ENCODE data around the gene SH2D4B.

SH2D4B gene

GRCh38 chr10:80672613-80673012, 134.9 kb downstream of the SH2D4B start:
- no peak for ATAC-seq

GRCh38 chr10:80674809-80675208, 137.1 kb downstream of the SH2D4B start:
- no peak for ATAC-seq
- TF ChIP-seq ZNF8 (CRISPR knock-in tag; IDR thresholded peaks at IDR 0.05) (no peak), CSDC2 (CRISPR knock-in tag; IDR thresholded peaks at IDR 0.05) (no peak), OSR1 (CRISPR knock-in tag; IDR thresholded peaks at IDR 0.05) (no peak), ZFP30 (CRISPR knock-in tag; IDR thresholded peaks at IDR 0.05) (no peak), GLIS3 (CRISPR knock-in tag; IDR thresholded peaks at IDR 0.05) (no peak), ARNTL (CRISPR knock-in tag; IDR thresholded peaks at IDR 0.05; ENCODE audit: borderline replicate concordance, low read depth) (no peak), POU6F1 (CRISPR knock-in tag; IDR thresholded peaks at IDR 0.05; ENCODE audit: borderline replicate concordance, low read depth) (no peak), ZFP3 (CRISPR knock-in tag; IDR thresholded peaks at IDR 0.05) (no peak), RARB (CRISPR knock-in tag; IDR thresholded peaks at IDR 0.05) (no peak), TSHZ2 (CRISPR knock-in tag; IDR thresholded peaks at IDR 0.05) (no peak), SNAI2 (CRISPR knock-in tag; IDR thresholded peaks at IDR 0.05) (no peak), BACH2 (CRISPR knock-in tag; IDR thresholded peaks at IDR 0.05; ENCODE audit: borderline replicate concordance) (no peak), ESRRG (CRISPR knock-in tag; IDR thresholded peaks at IDR 0.05) (no peak), ZNF565 (CRISPR knock-in tag; conservative IDR thresholded peaks at IDR 0.05; ENCODE audit: low read depth) (no peak), ISL1 (CRISPR knock-in tag; IDR thresholded peaks at IDR 0.05) (no peak), TCF4 (CRISPR knock-in tag; IDR thresholded peaks at IDR 0.05; ENCODE audit: borderline replicate concordance) (no peak), PPARA (CRISPR knock-in tag; IDR thresholded peaks at IDR 0.05; ENCODE audit: borderline replicate concordance) (no peak), CREB5 (CRISPR knock-in tag; IDR thresholded peaks at IDR 0.05; ENCODE audit: low read depth) (no peak)
- TF ChIP-seq, protein P1, sequence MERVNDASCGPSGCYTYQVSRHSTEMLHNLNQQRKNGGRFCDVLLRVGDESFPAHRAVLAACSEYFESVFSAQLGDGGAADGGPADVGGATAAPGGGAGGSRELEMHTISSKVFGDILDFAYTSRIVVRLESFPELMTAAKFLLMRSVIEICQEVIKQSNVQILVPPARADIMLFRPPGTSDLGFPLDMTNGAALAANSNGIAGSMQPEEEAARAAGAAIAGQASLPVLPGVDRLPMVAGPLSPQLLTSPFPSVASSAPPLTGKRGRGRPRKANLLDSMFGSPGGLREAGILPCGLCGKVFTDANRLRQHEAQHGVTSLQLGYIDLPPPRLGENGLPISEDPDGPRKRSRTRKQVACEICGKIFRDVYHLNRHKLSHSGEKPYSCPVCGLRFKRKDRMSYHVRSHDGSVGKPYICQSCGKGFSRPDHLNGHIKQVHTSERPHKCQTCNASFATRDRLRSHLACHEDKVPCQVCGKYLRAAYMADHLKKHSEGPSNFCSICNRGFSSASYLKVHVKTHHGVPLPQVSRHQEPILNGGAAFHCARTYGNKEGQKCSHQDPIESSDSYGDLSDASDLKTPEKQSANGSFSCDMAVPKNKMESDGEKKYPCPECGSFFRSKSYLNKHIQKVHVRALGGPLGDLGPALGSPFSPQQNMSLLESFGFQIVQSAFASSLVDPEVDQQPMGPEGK (CRISPR knock-in tag; IDR thresholded peaks at IDR 0.05; ENCODE audit: borderline replicate concordance), result no peak
- TF ChIP-seq, protein P2, sequence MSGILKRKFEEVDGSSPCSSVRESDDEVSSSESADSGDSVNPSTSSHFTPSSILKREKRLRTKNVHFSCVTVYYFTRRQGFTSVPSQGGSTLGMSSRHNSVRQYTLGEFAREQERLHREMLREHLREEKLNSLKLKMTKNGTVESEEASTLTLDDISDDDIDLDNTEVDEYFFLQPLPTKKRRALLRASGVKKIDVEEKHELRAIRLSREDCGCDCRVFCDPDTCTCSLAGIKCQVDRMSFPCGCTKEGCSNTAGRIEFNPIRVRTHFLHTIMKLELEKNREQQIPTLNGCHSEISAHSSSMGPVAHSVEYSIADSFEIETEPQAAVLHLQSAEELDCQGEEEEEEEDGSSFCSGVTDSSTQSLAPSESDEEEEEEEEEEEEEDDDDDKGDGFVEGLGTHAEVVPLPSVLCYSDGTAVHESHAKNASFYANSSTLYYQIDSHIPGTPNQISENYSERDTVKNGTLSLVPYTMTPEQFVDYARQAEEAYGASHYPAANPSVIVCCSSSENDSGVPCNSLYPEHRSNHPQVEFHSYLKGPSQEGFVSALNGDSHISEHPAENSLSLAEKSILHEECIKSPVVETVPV (CRISPR knock-in tag; IDR thresholded peaks at IDR 0.05), result no peak

More at GRCh38 chr10:80672613-80673012, 134.9 kb downstream of the SH2D4B start:
- TF ChIP-seq CREB5 (CRISPR knock-in tag; IDR thresholded peaks at IDR 0.05; ENCODE audit: low read depth) (no peak), OSR1 (CRISPR knock-in tag; IDR thresholded peaks at IDR 0.05) (no peak), PPARA (CRISPR knock-in tag; IDR thresholded peaks at IDR 0.05; ENCODE audit: borderline replicate concordance) (no peak), ZFP3 (CRISPR knock-in tag; IDR thresholded peaks at IDR 0.05) (no peak), ZC3H10 (CRISPR knock-in tag; IDR thresholded peaks at IDR 0.05) (no peak), TCF4 (CRISPR knock-in tag; IDR thresholded peaks at IDR 0.05; ENCODE audit: borderline replicate concordance) (no peak), RARB (CRISPR knock-in tag; IDR thresholded peaks at IDR 0.05) (no peak)
- TF ChIP-seq, protein P1 (CRISPR knock-in tag; IDR thresholded peaks at IDR 0.05; ENCODE audit: borderline replicate concordance), result no peak
